ENCODE results near the gene YIPF2. TPM values are rescaled to one million over a fixed set of nuclear protein-coding genes. Genes with fewer than 3 reads are reported as not detected.

Gene YIPF2
- total and polyA plus RNA-seq, 12 donors = 21.1 to 99.1 (median 70.5) TPM

GRCh38 chr19:10876459-10877240, 51.8 kb downstream of the YIPF2 start:
- 61 to 76% (median 68%) methylated on average over 4 to 10 of the region's 10 CpGs for WGBS, 4 donors
- Histone ChIP-seq H3K4me3 (no peak overlapping the region), H3K27me3 (no peaks in the 10 kb centered on the region), H3K36me3 (replicated peaks in 1 of 2) (no peaks in the 10 kb centered on the region), H3K4me1 (replicated peaks in 1 of 2) (peaks cover 12 to 46% of the 10 kb centered on the region in 2 donors), H3K9me3 (replicated peaks in 1 of 3) (no peaks in the 10 kb centered on the region), H3K27ac (peak overlapping the region; percentile 4 to 80 (median 76))
- peak in 5 of 7 donors; percentile 36 to 58 (median 47) for DNase-seq
- intact Hi-C loops (cut with DNase I) = no loop called here
- TF ChIP-seq POLR2A (IDR thresholded peaks at IDR 0.05) = no peak
- TF ChIP-seq, protein P1, sequence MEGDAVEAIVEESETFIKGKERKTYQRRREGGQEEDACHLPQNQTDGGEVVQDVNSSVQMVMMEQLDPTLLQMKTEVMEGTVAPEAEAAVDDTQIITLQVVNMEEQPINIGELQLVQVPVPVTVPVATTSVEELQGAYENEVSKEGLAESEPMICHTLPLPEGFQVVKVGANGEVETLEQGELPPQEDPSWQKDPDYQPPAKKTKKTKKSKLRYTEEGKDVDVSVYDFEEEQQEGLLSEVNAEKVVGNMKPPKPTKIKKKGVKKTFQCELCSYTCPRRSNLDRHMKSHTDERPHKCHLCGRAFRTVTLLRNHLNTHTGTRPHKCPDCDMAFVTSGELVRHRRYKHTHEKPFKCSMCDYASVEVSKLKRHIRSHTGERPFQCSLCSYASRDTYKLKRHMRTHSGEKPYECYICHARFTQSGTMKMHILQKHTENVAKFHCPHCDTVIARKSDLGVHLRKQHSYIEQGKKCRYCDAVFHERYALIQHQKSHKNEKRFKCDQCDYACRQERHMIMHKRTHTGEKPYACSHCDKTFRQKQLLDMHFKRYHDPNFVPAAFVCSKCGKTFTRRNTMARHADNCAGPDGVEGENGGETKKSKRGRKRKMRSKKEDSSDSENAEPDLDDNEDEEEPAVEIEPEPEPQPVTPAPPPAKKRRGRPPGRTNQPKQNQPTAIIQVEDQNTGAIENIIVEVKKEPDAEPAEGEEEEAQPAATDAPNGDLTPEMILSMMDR (IDR thresholded peaks at IDR 0.05) = no peak

GRCh38 chr19:10874024-10874423, 54.4 kb downstream of the YIPF2 start:
- no peak for DNase-seq
- H3K9me3 ChIP-seq (replicated peaks in 1 of 3) = no peaks in the 10 kb centered on the region
- WGBS, 4 donors = 89 to 100% (median 94%) methylated on average over 1 of the region's 1 CpG
- intact Hi-C loops (cut with DNase I) = loop anchor here (5.0 kb wide), 2 partner anchors 48 to 53 kb away; partner anchors contain the start of genes TIMM29 (in 1 of the 2) and YIPF2 (in 1 of the 2)
- no peaks in the 10 kb centered on the region for H3K27me3 ChIP-seq
- TF ChIP-seq, protein P1 (IDR thresholded peaks at IDR 0.05) = no peak
- no peak for TF ChIP-seq POLR2A (IDR thresholded peaks at IDR 0.05)
- no peaks in the 10 kb centered on the region for H3K36me3 ChIP-seq (replicated peaks in 1 of 2)
- H3K4me3 ChIP-seq = no peak overlapping the region
- no peak overlapping the region for H3K27ac ChIP-seq
- H3K4me1 ChIP-seq (replicated peaks in 1 of 2) = peaks cover 12 to 39% of the 10 kb centered on the region in 2 donors

- intact Hi-C loops (cut with DNase I) = loop anchor here (5.0 kb wide), 2 partner anchors 50 to 55 kb away; partner anchors contain the start of genes TIMM29 (in 1 of the 2) and YIPF2 (in 1 of the 2)
- no peaks in the 10 kb centered on the region for H3K27me3 ChIP-seq
- WGBS, 4 donors = 12 to 17% (median 13%) methylated on average over 16 of the region's 16 CpGs
- H3K9me3 ChIP-seq (replicated peaks in 1 of 3) = no peaks in the 10 kb centered on the region
- H3K4me3 ChIP-seq = peak overlapping the region in 2 of 4 donors; percentile 62 to 99
- H3K36me3 ChIP-seq (replicated peaks in 1 of 2) = no peaks in the 10 kb centered on the region
- H3K27ac ChIP-seq = peak overlapping the region in 3 of 5 donors; percentile 47 to 94 (median 63)
- TF ChIP-seq, protein P1 (IDR thresholded peaks at IDR 0.05) = no peak
- TF ChIP-seq POLR2A (IDR thresholded peaks at IDR 0.05) = no peak
- H3K4me1 ChIP-seq (replicated peaks in 1 of 2) = peaks cover 12 to 37% of the 10 kb centered on the region in 2 donors
- DNase-seq = no peak
These were observed 55.8 kb downstream of the YIPF2 start for GRCh38 chr19:10872546-10873107.

Other genes starting within 250 kb of the YIPF2 start
- 10 to 100 TPM; 16.4 to 82.7 (median 40.3) TPM for gene QTRT1, start 227.2 kb downstream of the YIPF2 start, total RNA-seq
- 100 to 1,000 TPM in 2 of 3 donors, 1 to 10 TPM in 1; 8.1 to 466 (median 422) TPM for gene QTRT1, start 227.2 kb downstream of the YIPF2 start, polyA plus RNA-seq
- gene DNM2, start 210.6 kb downstream of the YIPF2 start, total RNA-seq = 100 to 1,000 TPM in 8 of 9 donors, 10 to 100 TPM in 1; 73.3 to 196 (median 166) TPM
- gene DNM2, start 210.6 kb downstream of the YIPF2 start, polyA plus RNA-seq = 100 to 1,000 TPM; 103 to 157 (median 124) TPM
- 100 to 1,000 TPM in 1 of 9 donors, 10 to 100 TPM in 8; 36.5 to 103 (median 55.7) TPM for gene TMED1, start 92.4 kb downstream of the YIPF2 start, total RNA-seq
- 10 to 100 TPM; 12.5 to 49.6 (median 34.9) TPM for gene TMED1, start 92.4 kb downstream of the YIPF2 start, polyA plus RNA-seq
- 1 to 10 TPM in 7 of 9 donors, under 1 TPM in 2; 0.30 to 5.6 (median 1.9) TPM for gene C19orf38, start 80.2 kb downstream of the YIPF2 start, total RNA-seq
- 1 to 10 TPM; 1.1 to 2.0 (median 1.9) TPM for gene C19orf38, start 80.2 kb downstream of the YIPF2 start, polyA plus RNA-seq
- 10 to 100 TPM in 8 of 9 donors, 1 to 10 TPM in 1; 8.2 to 36.3 (median 22.0) TPM for gene CARM1, start 57.1 kb downstream of the YIPF2 start, total RNA-seq
- 10 to 100 TPM; 13.8 to 38.1 (median 20.4) TPM for gene CARM1, start 57.1 kb downstream of the YIPF2 start, polyA plus RNA-seq
- 10 to 100 TPM; 18.5 to 39.7 (median 28.3) TPM for gene TIMM29, start 172 bp upstream of the YIPF2 start, total RNA-seq
- 10 to 100 TPM; 10.5 to 19.3 (median 11.6) TPM for gene TIMM29, start 172 bp upstream of the YIPF2 start, polyA plus RNA-seq
- 100 to 1,000 TPM in 1 of 9 donors, 10 to 100 TPM in 8; 46.3 to 114 (median 59.3) TPM for gene SMARCA4, start 32.4 kb upstream of the YIPF2 start, total RNA-seq
- 100 to 1,000 TPM in 1 of 3 donors, 10 to 100 TPM in 2; 58.8 to 124 (median 80.0) TPM for gene SMARCA4, start 32.4 kb upstream of the YIPF2 start, polyA plus RNA-seq
- 1,000 to 10,000 TPM in 1 of 9 donors, 100 to 1,000 TPM in 6, 10 to 100 TPM in 2; 87.2 to 2,114 (median 219) TPM for gene LDLR, start 160.8 kb upstream of the YIPF2 start, total RNA-seq
- gene LDLR, start 160.8 kb upstream of the YIPF2 start, polyA plus RNA-seq = 100 to 1,000 TPM in 2 of 3 donors, 10 to 100 TPM in 1; 35.4 to 121 (median 105) TPM
- 10 to 100 TPM in 1 of 9 donors, 1 to 10 TPM in 7, under 1 TPM in 1; 0.60 to 16.5 (median 4.9) TPM for gene SPC24, start 227.1 kb upstream of the YIPF2 start, total RNA-seq
- 1 to 10 TPM in 2 of 3 donors, under 1 TPM in 1; 0.84 to 9.8 (median 1.7) TPM for gene SPC24, start 227.1 kb upstream of the YIPF2 start, polyA plus RNA-seq